ENCODE measurements around the gene PPME1. TPM values are rescaled to one million over a fixed set of nuclear protein-coding genes. Genes with fewer than 3 reads are reported as not detected.

Gene PPME1
- total and polyA plus RNA-seq, 2 experiments from 2014 or later, result 43.6 to 62.1 TPM

GRCh38 chr11:74262725-74263124, 91.6 kb downstream of the PPME1 start:
- Histone ChIP-seq H3K9me3 (ENCODE audit: low read depth) (no peaks in the 10 kb centered on the region), H2AFZ (no peak overlapping the region), H3F3A (ENCODE audit: insufficient read depth) (0 out of 2 replicates have a peak, but pooled peaks cover 6% of the 10 kb centered on the region), H4K20me1 (ENCODE audit: insufficient read depth) (no peaks in the 10 kb centered on the region), H3K27ac (no peak overlapping the region), H3K4me1 (ENCODE audit: insufficient read depth) (peaks cover 16% of the 10 kb centered on the region), H3K79me2 (ENCODE audit: insufficient read depth) (no peaks in the 10 kb centered on the region), H3K27me3 (replicated peaks; ENCODE audit: insufficient read depth) (no peaks in the 10 kb centered on the region), H3K4me3 (no peak overlapping the region), H3K36me3 (ENCODE audit: low read depth) (no peaks in the 10 kb centered on the region), H3K9ac (no peak overlapping the region), H3K9me2 (ENCODE audit: insufficient read depth) (no peaks in the 10 kb centered on the region), H3K4me2 (ENCODE audit: unreplicated experiment) (no peak overlapping the region)
- no peak for TF ChIP-seq EZH2phosphoT487 (IDR thresholded peaks at IDR 0.05; ENCODE audit: insufficient read depth, low read depth)
- no peak for TF ChIP-seq EZH2 (IDR thresholded peaks at IDR 0.05; ENCODE audit: insufficient read depth, poor library complexity, severe bottlenecking)
- WGBS, 2 experiments (ENCODE audit: low coverage in 1 of 2, low lambda C conversion rate in 2 of 2, missing lambda C conversion rate in 2 of 2), result 90 to 100% methylated on average over 2 of the region's 2 CpGs
- in situ Hi-C loops (cut with MboI), result no loop called here
- DNase-seq, result no peak

GRCh38 chr11:74265256-74265655, 94.2 kb downstream of the PPME1 start:
- in situ Hi-C loops (cut with MboI), result no loop called here
- Histone ChIP-seq H2AFZ (no peak overlapping the region), H3K9me3 (ENCODE audit: low read depth) (no peaks in the 10 kb centered on the region), H3K27me3 (replicated peaks; ENCODE audit: insufficient read depth) (no peaks in the 10 kb centered on the region), H3K4me2 (ENCODE audit: unreplicated experiment) (no peak overlapping the region), H3F3A (ENCODE audit: insufficient read depth) (0 out of 2 replicates have a peak, but pooled peaks cover 5% of the 10 kb centered on the region), H3K27ac (no peak overlapping the region), H3K36me3 (ENCODE audit: low read depth) (no peaks in the 10 kb centered on the region), H4K20me1 (ENCODE audit: insufficient read depth) (no peaks in the 10 kb centered on the region), H3K4me1 (ENCODE audit: insufficient read depth) (peaks cover 9% of the 10 kb centered on the region), H3K9me2 (ENCODE audit: insufficient read depth) (no peaks in the 10 kb centered on the region), H3K4me3 (no peak overlapping the region), H3K9ac (no peak overlapping the region), H3K79me2 (ENCODE audit: insufficient read depth) (no peaks in the 10 kb centered on the region)
- peak; percentile 4 for DNase-seq
- TF ChIP-seq EZH2phosphoT487 (IDR thresholded peaks at IDR 0.05; ENCODE audit: insufficient read depth, low read depth) (no peak), EZH2 (IDR thresholded peaks at IDR 0.05; ENCODE audit: insufficient read depth, poor library complexity, severe bottlenecking) (no peak)
- WGBS, 2 experiments (ENCODE audit: low coverage in 1 of 2, low lambda C conversion rate in 2 of 2, missing lambda C conversion rate in 2 of 2), result 80 to 87% methylated on average over 1 of the region's 1 CpG

DNA sequence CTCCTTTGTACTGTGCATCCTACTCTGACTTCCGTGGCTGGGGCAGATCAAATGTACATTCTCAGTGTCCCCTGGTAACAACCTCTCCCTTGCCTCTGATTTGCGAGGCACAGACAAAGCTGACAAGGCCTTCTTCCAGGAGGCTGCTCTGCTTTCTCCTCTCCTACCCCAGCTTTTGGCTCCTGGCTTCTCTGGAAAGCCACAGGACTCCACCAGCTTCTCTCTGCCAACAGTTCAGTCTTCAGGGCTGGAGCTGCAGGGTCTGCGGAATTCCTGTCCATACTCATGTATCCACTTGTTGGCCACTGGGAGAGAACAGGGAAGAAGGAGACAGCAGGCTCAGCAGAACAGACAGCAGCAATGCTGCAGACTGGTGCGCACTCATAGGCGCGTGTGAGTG, 95.9 kb downstream of the PPME1 start:
- TF ChIP-seq EZH2 (IDR thresholded peaks at IDR 0.05; ENCODE audit: insufficient read depth, poor library complexity, severe bottlenecking), result no peak
- no peak for TF ChIP-seq EZH2phosphoT487 (IDR thresholded peaks at IDR 0.05; ENCODE audit: insufficient read depth, low read depth)
- Histone ChIP-seq H3K4me3 (no peak overlapping the region), H3F3A (ENCODE audit: insufficient read depth) (0 out of 2 replicates have a peak, but pooled peaks cover 5% of the 10 kb centered on the region), H3K9ac (no peak overlapping the region), H3K27me3 (replicated peaks; ENCODE audit: insufficient read depth) (no peaks in the 10 kb centered on the region), H2AFZ (no peak overlapping the region), H3K36me3 (ENCODE audit: low read depth) (no peaks in the 10 kb centered on the region), H3K9me3 (ENCODE audit: low read depth) (no peaks in the 10 kb centered on the region), H3K4me2 (ENCODE audit: unreplicated experiment) (no peak overlapping the region), H3K9me2 (ENCODE audit: insufficient read depth) (no peaks in the 10 kb centered on the region), H3K27ac (no peak overlapping the region), H4K20me1 (ENCODE audit: insufficient read depth) (no peaks in the 10 kb centered on the region), H3K4me1 (ENCODE audit: insufficient read depth) (peaks cover 9% of the 10 kb centered on the region), H3K79me2 (ENCODE audit: insufficient read depth) (no peaks in the 10 kb centered on the region)
- in situ Hi-C loops (cut with MboI), result no loop called here
- WGBS, 2 experiments (ENCODE audit: low coverage in 1 of 2, low lambda C conversion rate in 2 of 2, missing lambda C conversion rate in 2 of 2), result 93 to 98% methylated on average over 6 of the region's 6 CpGs
- DNase-seq, result no peak

GRCh38 chr11:74268456-74268855, 97.4 kb downstream of the PPME1 start:
- no peaks in the 10 kb centered on the region for H3K36me3 ChIP-seq (ENCODE audit: low read depth)
- H3K4me2 ChIP-seq (ENCODE audit: unreplicated experiment), result no peak overlapping the region
- no peaks in the 10 kb centered on the region for H3K27me3 ChIP-seq (replicated peaks; ENCODE audit: insufficient read depth)
- H3K4me3 ChIP-seq, result no peak overlapping the region
- no peak for DNase-seq
- H3K9ac ChIP-seq, result no peak overlapping the region
- no peaks in the 10 kb centered on the region for H3K9me3 ChIP-seq (ENCODE audit: low read depth)
- no peak overlapping the region for H3K27ac ChIP-seq
- H3F3A ChIP-seq (ENCODE audit: insufficient read depth), result 0 out of 2 replicates have a peak, but pooled peaks cover 5% of the 10 kb centered on the region
- in situ Hi-C loops (cut with MboI), result no loop called here
- peaks cover 9% of the 10 kb centered on the region for H3K4me1 ChIP-seq (ENCODE audit: insufficient read depth)
- H4K20me1 ChIP-seq (ENCODE audit: insufficient read depth), result no peaks in the 10 kb centered on the region
- no peaks in the 10 kb centered on the region for H3K79me2 ChIP-seq (ENCODE audit: insufficient read depth)
- WGBS, 2 experiments (ENCODE audit: low coverage in 1 of 2, low lambda C conversion rate in 2 of 2, missing lambda C conversion rate in 2 of 2), result 96 to 100% methylated on average over 4 of the region's 4 CpGs
- TF ChIP-seq EZH2phosphoT487 (IDR thresholded peaks at IDR 0.05; ENCODE audit: insufficient read depth, low read depth) (no peak), EZH2 (IDR thresholded peaks at IDR 0.05; ENCODE audit: insufficient read depth, poor library complexity, severe bottlenecking) (no peak)
- H2AFZ ChIP-seq, result no peak overlapping the region
- no peaks in the 10 kb centered on the region for H3K9me2 ChIP-seq (ENCODE audit: insufficient read depth)
